ENCODE results near the gene VSTM2B. TPM values are rescaled to one million over a fixed set of nuclear protein-coding genes. Genes with fewer than 3 reads are reported as not detected.

VSTM2B gene
- total and polyA plus RNA-seq, 2 of the 4 experiments (the other 2 are of a cell fraction) = not detected

DNA sequence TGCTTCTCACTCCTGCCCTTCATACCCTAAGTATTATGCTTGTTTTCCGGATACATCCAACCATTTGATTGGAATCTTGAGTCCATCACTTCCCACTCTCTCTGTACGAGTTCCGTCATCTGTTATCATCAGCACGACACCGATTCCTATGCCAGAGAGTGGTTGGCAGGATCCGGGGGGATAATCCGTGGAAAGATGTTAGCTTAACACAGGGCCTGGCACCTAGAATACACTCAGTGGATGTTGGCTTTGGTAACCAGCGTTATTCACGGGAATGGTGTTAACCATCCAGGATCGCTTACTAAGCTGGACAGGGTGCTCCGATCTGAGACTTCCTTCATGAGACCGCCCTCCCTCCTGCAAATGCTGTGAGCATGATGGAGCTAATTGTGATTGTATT, 12.4 kb downstream of the VSTM2B start:
- no peak overlapping the region for H3K4me2 ChIP-seq (ENCODE audit: low read depth, low read length)
- H3K4ac ChIP-seq (ENCODE audit: low read depth, low read length) = no peak overlapping the region
- WGBS, 2 experiments (ENCODE audit: extremely low coverage in 2 of 2, insufficient read length in 1 of 2) = 52% methylated on average over 4 of the region's 12 CpGs; no CpG with 5 or more reads in 1 of the 2 experiments
- H2AFZ ChIP-seq (replicated peaks; ENCODE audit: low read length, poor library complexity) = no peak overlapping the region
- no peak overlapping the region for H4K5ac ChIP-seq (ENCODE audit: low read depth, low read length)
- no peak overlapping the region for H3K9ac ChIP-seq (ENCODE audit: low read depth, low read length)
- H3K27me3 ChIP-seq (ENCODE audit: control insufficient read depth, insufficient read depth, low read length) = no peaks in the 10 kb centered on the region
- no peak overlapping the region for H3K27ac ChIP-seq (ENCODE audit: insufficient read depth, low read length)
- no peak overlapping the region for H3K18ac ChIP-seq (ENCODE audit: low read depth, low read length)
- in situ Hi-C loops (cut with MboI; ENCODE audit: low sequenced_read_pairs) (no loop called here), intact Hi-C loops (cut with micrococcal nuclease) (no loop called here), dilution Hi-C loops (cut with HindIII; ENCODE audit: low sequenced_read_pairs, unreplicated experiment) (no loop called here)
- POLR2A ChIA-PET (ENCODE audit: unreplicated experiment) = no interaction called here
- H3K36me3 ChIP-seq (ENCODE audit: control insufficient read depth, insufficient read depth, low read length) = no peaks in the 10 kb centered on the region
- no peaks in the 10 kb centered on the region for H3K9me3 ChIP-seq (ENCODE audit: control insufficient read depth, insufficient read depth, low read length)
- H2AK9ac ChIP-seq (replicated peaks; ENCODE audit: low read depth, low read length, poor library complexity) = no peak overlapping the region
- H3K4me3 ChIP-seq (ENCODE audit: insufficient read depth, low read depth, low read length) = no peak overlapping the region
- no peak for TF ChIP-seq MXI1 (IDR thresholded peaks at IDR 0.05; ENCODE audit: borderline replicate concordance, low read depth, low read length)
- TF ChIP-seq, protein P1, sequence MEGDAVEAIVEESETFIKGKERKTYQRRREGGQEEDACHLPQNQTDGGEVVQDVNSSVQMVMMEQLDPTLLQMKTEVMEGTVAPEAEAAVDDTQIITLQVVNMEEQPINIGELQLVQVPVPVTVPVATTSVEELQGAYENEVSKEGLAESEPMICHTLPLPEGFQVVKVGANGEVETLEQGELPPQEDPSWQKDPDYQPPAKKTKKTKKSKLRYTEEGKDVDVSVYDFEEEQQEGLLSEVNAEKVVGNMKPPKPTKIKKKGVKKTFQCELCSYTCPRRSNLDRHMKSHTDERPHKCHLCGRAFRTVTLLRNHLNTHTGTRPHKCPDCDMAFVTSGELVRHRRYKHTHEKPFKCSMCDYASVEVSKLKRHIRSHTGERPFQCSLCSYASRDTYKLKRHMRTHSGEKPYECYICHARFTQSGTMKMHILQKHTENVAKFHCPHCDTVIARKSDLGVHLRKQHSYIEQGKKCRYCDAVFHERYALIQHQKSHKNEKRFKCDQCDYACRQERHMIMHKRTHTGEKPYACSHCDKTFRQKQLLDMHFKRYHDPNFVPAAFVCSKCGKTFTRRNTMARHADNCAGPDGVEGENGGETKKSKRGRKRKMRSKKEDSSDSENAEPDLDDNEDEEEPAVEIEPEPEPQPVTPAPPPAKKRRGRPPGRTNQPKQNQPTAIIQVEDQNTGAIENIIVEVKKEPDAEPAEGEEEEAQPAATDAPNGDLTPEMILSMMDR (conservative IDR thresholded peaks at IDR 0.05; ENCODE audit: low read depth, low read length) = no peak
- TF ChIP-seq CEBPB (IDR thresholded peaks at IDR 0.05; ENCODE audit: low read depth, low read length) = no peak
- TF ChIP-seq FOS (IDR thresholded peaks at IDR 0.05; ENCODE audit: low read depth, low read length) = no peak
- TF ChIP-seq MAZ (IDR thresholded peaks at IDR 0.05; ENCODE audit: borderline replicate concordance, low read depth, low read length) = no peak
- no peak for TF ChIP-seq CHD1 (IDR thresholded peaks at IDR 0.05; ENCODE audit: low read depth, low read length)
- TF ChIP-seq RCOR1 (IDR thresholded peaks at IDR 0.05; ENCODE audit: insufficient replicate concordance, low read length) = no peak
- TF ChIP-seq POLR2A (IDR thresholded peaks at IDR 0.05; ENCODE audit: low read depth, low read length) = no peak
- TF ChIP-seq NFE2L2 (IDR thresholded peaks at IDR 0.05; ENCODE audit: low read depth, low read length) = no peak
- TF ChIP-seq, protein P2, sequence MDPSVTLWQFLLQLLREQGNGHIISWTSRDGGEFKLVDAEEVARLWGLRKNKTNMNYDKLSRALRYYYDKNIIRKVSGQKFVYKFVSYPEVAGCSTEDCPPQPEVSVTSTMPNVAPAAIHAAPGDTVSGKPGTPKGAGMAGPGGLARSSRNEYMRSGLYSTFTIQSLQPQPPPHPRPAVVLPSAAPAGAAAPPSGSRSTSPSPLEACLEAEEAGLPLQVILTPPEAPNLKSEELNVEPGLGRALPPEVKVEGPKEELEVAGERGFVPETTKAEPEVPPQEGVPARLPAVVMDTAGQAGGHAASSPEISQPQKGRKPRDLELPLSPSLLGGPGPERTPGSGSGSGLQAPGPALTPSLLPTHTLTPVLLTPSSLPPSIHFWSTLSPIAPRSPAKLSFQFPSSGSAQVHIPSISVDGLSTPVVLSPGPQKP (IDR thresholded peaks at IDR 0.05; ENCODE audit: borderline replicate concordance, low read depth, low read length) = no peak
- TF ChIP-seq RFX5 (IDR thresholded peaks at IDR 0.05; ENCODE audit: low read depth, low read length) = no peak
- CTCF ChIA-PET = no interaction called here
- H3K56ac ChIP-seq (ENCODE audit: extremely low read depth, insufficient read depth, low read length) = no peak overlapping the region
- no peaks in the 10 kb centered on the region for H3K9me1 ChIP-seq (ENCODE audit: insufficient read depth, low read length)
- no peak overlapping the region for H3K14ac ChIP-seq (replicated peaks; ENCODE audit: low read depth, low read length)
- no TSS peak for BruUV-seq (replicated peaks)
- H4K8ac ChIP-seq (ENCODE audit: low read depth in 2 of 2, low read length in 2 of 2) = no peak overlapping the region
- no peak overlapping the region for H2BK120ac ChIP-seq (ENCODE audit: low read depth, low read length)
- DNase-seq = no peak
- H4K91ac ChIP-seq (ENCODE audit: insufficient read depth, low read depth, low read length) = no peak overlapping the region
- ATAC-seq (ENCODE audit: low read depth) = no peak
- H2BK20ac ChIP-seq (ENCODE audit: low read depth, low read length) = no peak overlapping the region
- no peak overlapping the region for H2AK5ac ChIP-seq (ENCODE audit: low read depth, low read length)
- H2BK15ac ChIP-seq (ENCODE audit: low read depth, low read length) = no peak overlapping the region
- no peak overlapping the region for H2BK5ac ChIP-seq (ENCODE audit: low read depth, low read length, poor library complexity, severe bottlenecking)
- H3K23ac ChIP-seq (ENCODE audit: low read depth, low read length) = no peak overlapping the region
- H3K4me1 ChIP-seq (ENCODE audit: control insufficient read depth, insufficient read depth, low read length) = no peaks in the 10 kb centered on the region
- H4K20me1 ChIP-seq (ENCODE audit: insufficient read depth, low read length) = no peaks in the 10 kb centered on the region
- no peaks in the 10 kb centered on the region for H3K79me1 ChIP-seq (ENCODE audit: low read depth in 1 of 2, low read length in 2 of 2)

All from IMR-90 (cell line).